Endothelial cell of umbilical vein (primary cell): ENCODE results near the gene INKA2. TPM values are rescaled to one million over a fixed set of nuclear protein-coding genes. Genes with fewer than 3 reads are reported as not detected.

Experiments used
- BruUV-seq: library from RNA; stranded (reverse); fragments of 400-500 nt; replicated peaks from 2 replicates; lab custom pipeline; 2021; lab: Mats Ljungman, UMichigan
- CTCF ChIA-PET: fragments of 300-600, 350-600 bp; sonication (Branson Sonifier 250); formaldehyde crosslinking; loops from one replicate; lab custom pipeline; 2021; ENCODE audit warnings: antibody characterized with exemption, inconsistent platforms; lab: Charles Lee
- POLR2A ChIA-PET: fragments of 300-600, 350-600 bp; sonication (Branson Sonifier 250); formaldehyde crosslinking; loops from one replicate; lab custom pipeline; 2021; ENCODE audit warnings: antibody characterized with exemption, inconsistent platforms; lab: Charles Lee
- DNase-seq: peaks from one replicate; pipeline ENCODE4 v3.0.0-alpha.2; 2011; ENCODE audit warnings: low read depth, low spot score
- FAIRE-seq: peaks from 2 replicates; lab custom pipeline; 2011; peaks lifted over from hg19 to GRCh38; lab: Jason Lieb, UNC
- H2AFZ ChIP-seq: 2 replicates; pipeline ENCODE4 v1.6.0; 2012; ENCODE audit warnings: low read depth, low read length, control low read depth, inconsistent platforms
- H3K27ac ChIP-seq: 2 replicates; pipeline ENCODE4 v1.5.1; 2011; ENCODE audit warnings: low read depth, mild to moderate bottlenecking, control low read depth, low read length, moderate library complexity; ENCODE audit not compliant: insufficient read depth
- H3K27me3 ChIP-seq, 2 experiments: 2 replicates each; pipeline versions ENCODE4 v1.6.0 to v1.6.1; 2011; ENCODE audit warnings: low read length in 2 of 2, mixed read lengths in 1 of 2; ENCODE audit not compliant: control insufficient read depth in 2 of 2, insufficient read depth in 2 of 2
- H3K36me3 ChIP-seq, 2 experiments: 2 replicates in 1 of 2; 3 replicates in 1 of 2; pipeline ENCODE4 v1.5.1; 2011; ENCODE audit warnings: low read length in 2 of 2, mild to moderate bottlenecking in 1 of 2, moderate library complexity in 1 of 2; ENCODE audit not compliant: control insufficient read depth in 2 of 2, insufficient read depth in 2 of 2; ENCODE audit errors: extremely low read depth in 1 of 2
- H3K4me1 ChIP-seq: 3 replicates; pipeline ENCODE4 v1.5.1; 2011; ENCODE audit warnings: mild to moderate bottlenecking, low read length; ENCODE audit not compliant: control insufficient read depth, insufficient read depth; ENCODE audit errors: extremely low read depth
- H3K4me2 ChIP-seq: 2 replicates; pipeline ENCODE4 v1.6.1; 2011; ENCODE audit warnings: low read length, control low read depth, mixed read lengths; ENCODE audit not compliant: insufficient read depth
- H3K4me3 ChIP-seq, 3 experiments: fragments of 200-600 bp in 1 of 3; sonication (generic), shearing (Covaris generic) in 1 of 3; replicated peaks in 1 of 3; 2 replicates each; pipeline ENCODE4 v1.5.1; 2011 to 2016; ENCODE audit warnings: control low read depth in 3 of 3, low read length in 3 of 3, mild to moderate bottlenecking in 2 of 3, inconsistent platforms in 1 of 3, low read depth in 1 of 3, moderate library complexity in 1 of 3; ENCODE audit not compliant: insufficient read depth in 1 of 3
- H3K79me2 ChIP-seq: 2 replicates; pipeline ENCODE4 v1.6.0; 2012; ENCODE audit warnings: low read length, inconsistent platforms; ENCODE audit not compliant: control insufficient read depth, insufficient read depth
- H3K9ac ChIP-seq: replicated peaks from 2 replicates; pipeline ENCODE3; 2011; ENCODE audit warnings: low read length, control low read depth; ENCODE audit not compliant: insufficient read depth; ENCODE audit errors: extremely low read depth
- H3K9me1 ChIP-seq: replicated peaks from 3 replicates; pipeline ENCODE4 v1.6.0; 2011; ENCODE audit warnings: mild to moderate bottlenecking, low read length; ENCODE audit not compliant: control insufficient read depth, insufficient read depth; ENCODE audit errors: extremely low read depth
- H3K9me3 ChIP-seq: replicated peaks from 2 replicates; pipeline ENCODE4 v1.5.1; 2012; ENCODE audit warnings: low read length, inconsistent platforms; ENCODE audit not compliant: control insufficient read depth, insufficient read depth
- H4K20me1 ChIP-seq: replicated peaks from 2 replicates; pipeline ENCODE3; 2011; ENCODE audit warnings: mild to moderate bottlenecking, low read length; ENCODE audit not compliant: control insufficient read depth, insufficient read depth; ENCODE audit errors: extremely low read depth
- EZH2 ChIP-seq: IDR thresholded peaks from 2 replicates; pipeline ENCODE4 v1.6.1; 2012; ENCODE audit warnings: borderline replicate concordance, low read depth, mild to moderate bottlenecking, moderate library complexity, low read length, inconsistent platforms; ENCODE audit not compliant: severe bottlenecking
- FOS ChIP-seq: IDR thresholded peaks from 2 replicates; pipeline ENCODE4 v1.6.1; 2011; ENCODE audit warnings: mild to moderate bottlenecking, low read length, moderate library complexity, borderline replicate concordance; ENCODE audit not compliant: insufficient read depth
- GATA2 ChIP-seq: IDR thresholded peaks from 2 replicates; pipeline ENCODE4 v1.7.0; 2011; ENCODE audit warnings: low read depth, mild to moderate bottlenecking, moderate library complexity, mixed read lengths, low read length; ENCODE audit not compliant: insufficient read length, insufficient read depth
- JUN ChIP-seq: IDR thresholded peaks from 2 replicates; pipeline ENCODE4 v1.6.1; 2011; ENCODE audit warnings: borderline replicate concordance, low read depth; ENCODE audit not compliant: insufficient read length, insufficient read depth
- MAX ChIP-seq: IDR thresholded peaks from 2 replicates; pipeline ENCODE4 v1.6.1; 2011; ENCODE audit not compliant: insufficient read depth, insufficient read length
- MYC ChIP-seq: IDR thresholded peaks from one replicate; pipeline ENCODE4 v1.6.1; 2011; ENCODE audit warnings: mild to moderate bottlenecking, low read depth, low read length
- POLR2A ChIP-seq: IDR thresholded peaks from 2 replicates; pipeline ENCODE4 v1.6.1; 2012; ENCODE audit warnings: low read depth, mild to moderate bottlenecking, control low read depth, low read length
- POLR2AphosphoS5 ChIP-seq: IDR thresholded peaks from 2 replicates; pipeline ENCODE4 v1.6.1; 2012; ENCODE audit warnings: low read depth, mild to moderate bottlenecking, control low read depth, low read length, moderate library complexity; ENCODE audit not compliant: insufficient read depth
- dilution Hi-C: fragments of 300-500 bp; cut with MboI; formaldehyde crosslinking; loops from one replicate; pipeline ENCODE4 v1.15.0; 2019; ENCODE audit warnings: low sequenced_read_pairs; ENCODE audit not compliant: extremely low pct_ligation_motif_present
- intact Hi-C: fragments of 100-400 bp; cut with micrococcal nuclease; formaldehyde crosslinking; loops from one replicate; pipeline ENCODE4 v1.10.0; 2022
- polyA plus RNA-seq, 4 experiments: library from polyadenylated mRNA; depleted of rRNA in 3 of 4; stranded (reverse) in 3 of 4; unstranded in 1 of 4; fragments of >200 nt; gene quantifications; 2 replicates each; pipeline versions ENCODE4 v1.2.1 to v1.2.3, GENCODE V29; 2011 to 2012; ENCODE audit warnings: missing spikeins in 1 of 4
- total RNA-seq: library from RNA; stranded (reverse); gene quantifications from 2 replicates; pipeline ENCODE4 v1.2.3, GENCODE V29; 2021

Gene INKA2
- total and polyA plus RNA-seq, 2 donors (not counting 3 experiments of a cell fraction or from before 2014, with no cell fraction given), result 2.4 to 7.8 TPM

GRCh38 chr1:111723871-111724270 is 15.3 kb downstream of the INKA2 start:
- intact Hi-C loops (no loop called here), dilution Hi-C loops (no loop called here)
- peak; percentile 44 for FAIRE-seq
- Histone ChIP-seq H3K27ac (no peak overlapping the region), H3K36me3 (no peaks in the 10 kb centered on the region), H3K79me2 (no peaks in the 10 kb centered on the region), H3K9me1 (no peaks in the 10 kb centered on the region), H4K20me1 (no peaks in the 10 kb centered on the region), H3K9me3 (no peaks in the 10 kb centered on the region), H3K4me3 (no peak overlapping the region), H3K27me3 (no peaks in the 10 kb centered on the region), H3K9ac (no peak overlapping the region), H2AFZ (no peak overlapping the region), H3K4me2 (no peak overlapping the region), H3K4me1 (peaks cover 8% of the 10 kb centered on the region)
- no peak for DNase-seq
- ChIA-PET CTCF (interaction anchor here (1.0 kb wide), 1 partner anchor 23 kb away, joined by 3 read pairs; no protein-coding TSS in a partner anchor), POLR2A (no interaction called here)
- no peak for TF ChIP-seq EZH2
- no peak for TF ChIP-seq MYC
- TF ChIP-seq FOS, result no peak
- TF ChIP-seq MAX, result no peak
- TF ChIP-seq POLR2AphosphoS5, result no peak
- no peak for TF ChIP-seq POLR2A
- no peak for TF ChIP-seq GATA2
- no peak for TF ChIP-seq JUN
- TSS peak; percentile 4 for BruUV-seq
